Endothelial cell of umbilical vein (primary cell): Measurements from ENCODE around the gene COL18A1. TPM values are rescaled to one million over a fixed set of nuclear protein-coding genes. Genes with fewer than 3 reads are reported as not detected.

ENCODE experiments used
- BruUV-seq: library from RNA; stranded (reverse); fragments of 400-500 nt; replicated peaks from 2 replicates; lab custom pipeline; 2021; lab: Mats Ljungman, UMichigan
- CTCF ChIA-PET: fragments of 300-600, 350-600 bp; sonication (Branson Sonifier 250); formaldehyde crosslinking; loops from one replicate; lab custom pipeline; 2021; ENCODE audit warnings: antibody characterized with exemption, inconsistent platforms; lab: Charles Lee
- POLR2A ChIA-PET: fragments of 300-600, 350-600 bp; sonication (Branson Sonifier 250); formaldehyde crosslinking; loops from one replicate; lab custom pipeline; 2021; ENCODE audit warnings: antibody characterized with exemption, inconsistent platforms; lab: Charles Lee
- DNase-seq: peaks from one replicate; pipeline ENCODE4 v3.0.0-alpha.2; 2011; ENCODE audit warnings: low read depth, low spot score
- FAIRE-seq: peaks from 2 replicates; lab custom pipeline; 2011; peaks lifted over from hg19 to GRCh38; lab: Jason Lieb, UNC
- H2AFZ ChIP-seq: 2 replicates; pipeline ENCODE4 v1.6.0; 2012; ENCODE audit warnings: low read depth, low read length, control low read depth, inconsistent platforms
- H3K27ac ChIP-seq: 2 replicates; pipeline ENCODE4 v1.5.1; 2011; ENCODE audit warnings: low read depth, mild to moderate bottlenecking, control low read depth, low read length, moderate library complexity; ENCODE audit not compliant: insufficient read depth
- H3K27me3 ChIP-seq, 2 experiments: 2 replicates each; pipeline versions ENCODE4 v1.6.0 to v1.6.1; 2011; ENCODE audit warnings: low read length in 2 of 2, mixed read lengths in 1 of 2; ENCODE audit not compliant: control insufficient read depth in 2 of 2, insufficient read depth in 2 of 2
- H3K36me3 ChIP-seq, 2 experiments: 2 replicates in 1 of 2; 3 replicates in 1 of 2; pipeline ENCODE4 v1.5.1; 2011; ENCODE audit warnings: low read length in 2 of 2, mild to moderate bottlenecking in 1 of 2, moderate library complexity in 1 of 2; ENCODE audit not compliant: control insufficient read depth in 2 of 2, insufficient read depth in 2 of 2; ENCODE audit errors: extremely low read depth in 1 of 2
- H3K4me1 ChIP-seq: 3 replicates; pipeline ENCODE4 v1.5.1; 2011; ENCODE audit warnings: mild to moderate bottlenecking, low read length; ENCODE audit not compliant: control insufficient read depth, insufficient read depth; ENCODE audit errors: extremely low read depth
- H3K4me2 ChIP-seq: 2 replicates; pipeline ENCODE4 v1.6.1; 2011; ENCODE audit warnings: low read length, control low read depth, mixed read lengths; ENCODE audit not compliant: insufficient read depth
- H3K4me3 ChIP-seq, 3 experiments: fragments of 200-600 bp in 1 of 3; sonication (generic), shearing (Covaris generic) in 1 of 3; replicated peaks in 1 of 3; 2 replicates each; pipeline ENCODE4 v1.5.1; 2011 to 2016; ENCODE audit warnings: control low read depth in 3 of 3, low read length in 3 of 3, mild to moderate bottlenecking in 2 of 3, inconsistent platforms in 1 of 3, low read depth in 1 of 3, moderate library complexity in 1 of 3; ENCODE audit not compliant: insufficient read depth in 1 of 3
- H3K79me2 ChIP-seq: 2 replicates; pipeline ENCODE4 v1.6.0; 2012; ENCODE audit warnings: low read length, inconsistent platforms; ENCODE audit not compliant: control insufficient read depth, insufficient read depth
- H3K9ac ChIP-seq: replicated peaks from 2 replicates; pipeline ENCODE3; 2011; ENCODE audit warnings: low read length, control low read depth; ENCODE audit not compliant: insufficient read depth; ENCODE audit errors: extremely low read depth
- H3K9me1 ChIP-seq: replicated peaks from 3 replicates; pipeline ENCODE4 v1.6.0; 2011; ENCODE audit warnings: mild to moderate bottlenecking, low read length; ENCODE audit not compliant: control insufficient read depth, insufficient read depth; ENCODE audit errors: extremely low read depth
- H3K9me3 ChIP-seq: replicated peaks from 2 replicates; pipeline ENCODE4 v1.5.1; 2012; ENCODE audit warnings: low read length, inconsistent platforms; ENCODE audit not compliant: control insufficient read depth, insufficient read depth
- H4K20me1 ChIP-seq: replicated peaks from 2 replicates; pipeline ENCODE3; 2011; ENCODE audit warnings: mild to moderate bottlenecking, low read length; ENCODE audit not compliant: control insufficient read depth, insufficient read depth; ENCODE audit errors: extremely low read depth
- EZH2 ChIP-seq: IDR thresholded peaks from 2 replicates; pipeline ENCODE4 v1.6.1; 2012; ENCODE audit warnings: borderline replicate concordance, low read depth, mild to moderate bottlenecking, moderate library complexity, low read length, inconsistent platforms; ENCODE audit not compliant: severe bottlenecking
- FOS ChIP-seq: IDR thresholded peaks from 2 replicates; pipeline ENCODE4 v1.6.1; 2011; ENCODE audit warnings: mild to moderate bottlenecking, low read length, moderate library complexity, borderline replicate concordance; ENCODE audit not compliant: insufficient read depth
- GATA2 ChIP-seq: IDR thresholded peaks from 2 replicates; pipeline ENCODE4 v1.7.0; 2011; ENCODE audit warnings: low read depth, mild to moderate bottlenecking, moderate library complexity, mixed read lengths, low read length; ENCODE audit not compliant: insufficient read length, insufficient read depth
- JUN ChIP-seq: IDR thresholded peaks from 2 replicates; pipeline ENCODE4 v1.6.1; 2011; ENCODE audit warnings: borderline replicate concordance, low read depth; ENCODE audit not compliant: insufficient read length, insufficient read depth
- MYC ChIP-seq: IDR thresholded peaks from one replicate; pipeline ENCODE4 v1.6.1; 2011; ENCODE audit warnings: mild to moderate bottlenecking, low read depth, low read length
- POLR2A ChIP-seq: IDR thresholded peaks from 2 replicates; pipeline ENCODE4 v1.6.1; 2012; ENCODE audit warnings: low read depth, mild to moderate bottlenecking, control low read depth, low read length
- POLR2AphosphoS5 ChIP-seq: IDR thresholded peaks from 2 replicates; pipeline ENCODE4 v1.6.1; 2012; ENCODE audit warnings: low read depth, mild to moderate bottlenecking, control low read depth, low read length, moderate library complexity; ENCODE audit not compliant: insufficient read depth
- dilution Hi-C: fragments of 300-500 bp; cut with MboI; formaldehyde crosslinking; loops from one replicate; pipeline ENCODE4 v1.15.0; 2019; ENCODE audit warnings: low sequenced_read_pairs; ENCODE audit not compliant: extremely low pct_ligation_motif_present
- intact Hi-C: fragments of 100-400 bp; cut with micrococcal nuclease; formaldehyde crosslinking; loops from one replicate; pipeline ENCODE4 v1.10.0; 2022
- polyA plus RNA-seq, 4 experiments: library from polyadenylated mRNA; depleted of rRNA in 3 of 4; stranded (reverse) in 3 of 4; unstranded in 1 of 4; fragments of >200 nt; gene quantifications; 2 replicates each; pipeline versions ENCODE4 v1.2.1 to v1.2.3, GENCODE V29; 2011 to 2012; ENCODE audit warnings: missing spikeins in 1 of 4
- total RNA-seq: library from RNA; stranded (reverse); gene quantifications from 2 replicates; pipeline ENCODE4 v1.2.3, GENCODE V29; 2021
- TF ChIP-seq, protein P1 (sequence below): IDR thresholded peaks from 2 replicates; pipeline ENCODE4 v1.6.1; 2011; ENCODE audit not compliant: insufficient read depth, insufficient read length
- TF ChIP-seq, protein P2 (sequence below), 2 donors: IDR thresholded peaks; 1 replicate in 1 of 2; 2 replicates in 1 of 2; pipeline ENCODE4 v1.5.1; 2011; ENCODE audit warnings: low read length in 2 of 2, mild to moderate bottlenecking in 2 of 2, moderate library complexity in 2 of 2, control low read depth in 1 of 2, inconsistent platforms in 1 of 2, low read depth in 1 of 2; ENCODE audit not compliant: insufficient read depth in 1 of 2; ENCODE audit errors: extremely low read depth in 1 of 2

Gene COL18A1
- total and polyA plus RNA-seq, 2 donors (not counting 3 experiments of a cell fraction or from before 2014, with no cell fraction given) = 198 to 252 TPM

- CTCF ChIA-PET = interaction anchor here (1.1 kb wide), 1 partner anchor 10 kb away, joined by 3 read pairs; no protein-coding TSS in a partner anchor
- FAIRE-seq = no peak
These were observed 44.9 kb downstream of the COL18A1 start for GRCh38 chr21:45449658-45450422.

More at GRCh38 chr21:45449658-45450422, 44.9 kb downstream of the COL18A1 start:
- H3K79me2 ChIP-seq = peaks cover 74% of the 10 kb centered on the region
- H3K9ac ChIP-seq = no peak overlapping the region
- H4K20me1 ChIP-seq = no peaks in the 10 kb centered on the region
- TF ChIP-seq JUN = no peak
- no peak for TF ChIP-seq POLR2AphosphoS5
- TF ChIP-seq, protein P1, sequence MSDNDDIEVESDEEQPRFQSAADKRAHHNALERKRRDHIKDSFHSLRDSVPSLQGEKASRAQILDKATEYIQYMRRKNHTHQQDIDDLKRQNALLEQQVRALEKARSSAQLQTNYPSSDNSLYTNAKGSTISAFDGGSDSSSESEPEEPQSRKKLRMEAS = no peak
- no peak for TF ChIP-seq POLR2A
- TF ChIP-seq GATA2 = no peak
- TF ChIP-seq, protein P2, sequence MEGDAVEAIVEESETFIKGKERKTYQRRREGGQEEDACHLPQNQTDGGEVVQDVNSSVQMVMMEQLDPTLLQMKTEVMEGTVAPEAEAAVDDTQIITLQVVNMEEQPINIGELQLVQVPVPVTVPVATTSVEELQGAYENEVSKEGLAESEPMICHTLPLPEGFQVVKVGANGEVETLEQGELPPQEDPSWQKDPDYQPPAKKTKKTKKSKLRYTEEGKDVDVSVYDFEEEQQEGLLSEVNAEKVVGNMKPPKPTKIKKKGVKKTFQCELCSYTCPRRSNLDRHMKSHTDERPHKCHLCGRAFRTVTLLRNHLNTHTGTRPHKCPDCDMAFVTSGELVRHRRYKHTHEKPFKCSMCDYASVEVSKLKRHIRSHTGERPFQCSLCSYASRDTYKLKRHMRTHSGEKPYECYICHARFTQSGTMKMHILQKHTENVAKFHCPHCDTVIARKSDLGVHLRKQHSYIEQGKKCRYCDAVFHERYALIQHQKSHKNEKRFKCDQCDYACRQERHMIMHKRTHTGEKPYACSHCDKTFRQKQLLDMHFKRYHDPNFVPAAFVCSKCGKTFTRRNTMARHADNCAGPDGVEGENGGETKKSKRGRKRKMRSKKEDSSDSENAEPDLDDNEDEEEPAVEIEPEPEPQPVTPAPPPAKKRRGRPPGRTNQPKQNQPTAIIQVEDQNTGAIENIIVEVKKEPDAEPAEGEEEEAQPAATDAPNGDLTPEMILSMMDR (IDR thresholded peaks at IDR 0.05; ENCODE audit: extremely low read depth in 1 of 2, insufficient read depth in 1 of 2, low read depth in 1 of 2, low read length in 2 of 2) = no peak
- no peak for TF ChIP-seq MYC
- no peak for TF ChIP-seq FOS
- TF ChIP-seq EZH2 = no peak
- H3K36me3 ChIP-seq = no peaks in the 10 kb centered on the region
- H3K4me2 ChIP-seq = no peak overlapping the region
- intact Hi-C loops (no loop called here), dilution Hi-C loops (no loop called here)
- no TSS peak for BruUV-seq
- H3K27me3 ChIP-seq = no peaks in the 10 kb centered on the region
- no peaks in the 10 kb centered on the region for H3K9me1 ChIP-seq
- H3K4me3 ChIP-seq = no peak overlapping the region
- H3K9me3 ChIP-seq = no peaks in the 10 kb centered on the region
- no peaks in the 10 kb centered on the region for H3K4me1 ChIP-seq
- no peak for DNase-seq
- H2AFZ ChIP-seq = no peak overlapping the region
- H3K27ac ChIP-seq = no peak overlapping the region
- POLR2A ChIA-PET = no interaction called here
